Rectal smooth muscle tissue (tissue), 1 donor: ENCODE results near the gene FGF14.

Experiments
- H3K27ac ChIP-seq: one replicate; pipeline ENCODE4 v1.7.0; 2013; ENCODE audit warnings: low read depth, low read length, inconsistent platforms
- H3K27me3 ChIP-seq: one replicate; pipeline ENCODE4 v1.7.0; 2013; ENCODE audit warnings: low read length; ENCODE audit not compliant: control insufficient read depth, insufficient read depth
- H3K36me3 ChIP-seq: one replicate; pipeline ENCODE4 v1.7.0; 2013; ENCODE audit warnings: low read length; ENCODE audit not compliant: control insufficient read depth, insufficient read depth
- H3K4me1 ChIP-seq: one replicate; pipeline ENCODE4 v1.7.0; 2013; ENCODE audit warnings: low read length; ENCODE audit not compliant: control insufficient read depth, insufficient read depth
- H3K4me3 ChIP-seq: one replicate; pipeline ENCODE4 v1.7.0; 2013; ENCODE audit warnings: low read length
- H3K9ac ChIP-seq: one replicate; pipeline ENCODE4 v1.7.0; 2013; ENCODE audit warnings: low read length

Gene FGF14

GRCh38 chr13:101903890-101904289 lies 498.0 kb downstream of the FGF14 start:
- Histone ChIP-seq H3K4me1 (no peaks in the 10 kb centered on the region), H3K27ac (no peak overlapping the region), H3K27me3 (no peaks in the 10 kb centered on the region), H3K36me3 (no peaks in the 10 kb centered on the region), H3K4me3 (no peak overlapping the region), H3K9ac (no peak overlapping the region)

- H3K4me1 ChIP-seq, result no peaks in the 10 kb centered on the region
- no peaks in the 10 kb centered on the region for H3K27me3 ChIP-seq
- H3K27ac ChIP-seq, result no peak overlapping the region
- no peak overlapping the region for H3K4me3 ChIP-seq
- H3K9ac ChIP-seq, result no peak overlapping the region
- no peaks in the 10 kb centered on the region for H3K36me3 ChIP-seq
Observed at GRCh38 chr13:101898676-101899075, 503.2 kb downstream of the FGF14 start.

GRCh38 chr13:101896541-101896940 lies 505.3 kb downstream of the FGF14 start:
- Histone ChIP-seq H3K27ac (no peak overlapping the region), H3K36me3 (no peaks in the 10 kb centered on the region), H3K4me1 (no peaks in the 10 kb centered on the region), H3K27me3 (no peaks in the 10 kb centered on the region), H3K4me3 (no peak overlapping the region), H3K9ac (no peak overlapping the region)

- H3K4me3 ChIP-seq, result no peak overlapping the region
Observed at GRCh38 chr13:101893021-101893420, 508.8 kb downstream of the FGF14 start.

GRCh38 chr13:101892296-101892695 lies 509.6 kb downstream of the FGF14 start:
- H3K4me1 ChIP-seq, result no peaks in the 10 kb centered on the region
- H3K9ac ChIP-seq, result no peak overlapping the region
- H3K27ac ChIP-seq, result no peak overlapping the region
- H3K27me3 ChIP-seq, result no peaks in the 10 kb centered on the region
- no peaks in the 10 kb centered on the region for H3K36me3 ChIP-seq
- H3K4me3 ChIP-seq, result no peak overlapping the region

More at GRCh38 chr13:101893021-101893420, 508.8 kb downstream of the FGF14 start:
- no peaks in the 10 kb centered on the region for H3K4me1 ChIP-seq
- no peak overlapping the region for H3K27ac ChIP-seq
- H3K9ac ChIP-seq, result no peak overlapping the region
- H3K27me3 ChIP-seq, result no peaks in the 10 kb centered on the region
- H3K36me3 ChIP-seq, result no peaks in the 10 kb centered on the region

- Histone ChIP-seq H3K36me3 (no peaks in the 10 kb centered on the region), H3K4me1 (no peaks in the 10 kb centered on the region), H3K9ac (no peak overlapping the region), H3K4me3 (no peak overlapping the region), H3K27me3 (no peaks in the 10 kb centered on the region), H3K27ac (no peak overlapping the region)
Observed at GRCh38 chr13:101881593-101881992, 520.3 kb downstream of the FGF14 start.

GRCh38 chr13:101880581-101880980 lies 521.3 kb downstream of the FGF14 start:
- H3K27me3 ChIP-seq, result no peaks in the 10 kb centered on the region
- no peaks in the 10 kb centered on the region for H3K4me1 ChIP-seq
- no peaks in the 10 kb centered on the region for H3K36me3 ChIP-seq
- H3K9ac ChIP-seq, result no peak overlapping the region
- no peak overlapping the region for H3K4me3 ChIP-seq
- H3K27ac ChIP-seq, result no peak overlapping the region

GRCh38 chr13:101876951-101877350 lies 524.9 kb downstream of the FGF14 start:
- Histone ChIP-seq H3K9ac (no peak overlapping the region), H3K27me3 (no peaks in the 10 kb centered on the region), H3K4me3 (no peak overlapping the region), H3K4me1 (no peaks in the 10 kb centered on the region), H3K36me3 (no peaks in the 10 kb centered on the region), H3K27ac (no peak overlapping the region)

- Histone ChIP-seq H3K27ac (no peak overlapping the region), H3K9ac (no peak overlapping the region), H3K27me3 (no peaks in the 10 kb centered on the region), H3K36me3 (no peaks in the 10 kb centered on the region), H3K4me1 (no peaks in the 10 kb centered on the region), H3K4me3 (no peak overlapping the region)
Observed at GRCh38 chr13:101875717-101876393, 526.0 kb downstream of the FGF14 start.

GRCh38 chr13:101875091-101875490 lies 526.8 kb downstream of the FGF14 start:
- H3K36me3 ChIP-seq, result no peaks in the 10 kb centered on the region
- H3K27me3 ChIP-seq, result no peaks in the 10 kb centered on the region
- H3K27ac ChIP-seq, result no peak overlapping the region

GRCh38 chr13:101869553-101869952 lies 532.3 kb downstream of the FGF14 start:
- H3K36me3 ChIP-seq, result no peaks in the 10 kb centered on the region
- H3K27me3 ChIP-seq, result no peaks in the 10 kb centered on the region
- H3K27ac ChIP-seq, result no peak overlapping the region
- no peak overlapping the region for H3K9ac ChIP-seq
- no peaks in the 10 kb centered on the region for H3K4me1 ChIP-seq
- H3K4me3 ChIP-seq, result no peak overlapping the region

More at GRCh38 chr13:101875091-101875490, 526.8 kb downstream of the FGF14 start:
- Histone ChIP-seq H3K4me1 (no peaks in the 10 kb centered on the region), H3K4me3 (no peak overlapping the region), H3K9ac (no peak overlapping the region)

- no peak overlapping the region for H3K9ac ChIP-seq
- no peak overlapping the region for H3K27ac ChIP-seq
Observed at GRCh38 chr13:101868585-101869469, 533.0 kb downstream of the FGF14 start.

More at GRCh38 chr13:101868585-101869469, 533.0 kb downstream of the FGF14 start:
- H3K27me3 ChIP-seq, result no peaks in the 10 kb centered on the region
- no peak overlapping the region for H3K4me3 ChIP-seq
- H3K4me1 ChIP-seq, result no peaks in the 10 kb centered on the region
- no peaks in the 10 kb centered on the region for H3K36me3 ChIP-seq
